Keratinocyte (primary cell): ENCODE measurements around the gene WRAP73.

Experiments
- EZH2 ChIP-seq: IDR thresholded peaks from one replicate; pipeline ENCODE4 v1.6.1; 2012; ENCODE audit warnings: inconsistent platforms, mild to moderate bottlenecking, low read length, moderate library complexity
- TF ChIP-seq, protein P1 (sequence below), 3 experiments: IDR thresholded peaks in 1 of 3; conservative IDR thresholded peaks in 1 of 3; optimal IDR thresholded peaks in 1 of 3; 2 replicates in 2 of 3; 3 replicates in 1 of 3; pipeline versions ENCODE3 to v1.5.1; 2011; ENCODE audit warnings: low read length in 3 of 3, mild to moderate bottlenecking in 3 of 3, moderate library complexity in 2 of 3, control low read depth in 1 of 3, inconsistent platforms in 1 of 3; ENCODE audit not compliant: insufficient read depth in 2 of 3; ENCODE audit errors: extremely low read depth in 1 of 3

DNA sequence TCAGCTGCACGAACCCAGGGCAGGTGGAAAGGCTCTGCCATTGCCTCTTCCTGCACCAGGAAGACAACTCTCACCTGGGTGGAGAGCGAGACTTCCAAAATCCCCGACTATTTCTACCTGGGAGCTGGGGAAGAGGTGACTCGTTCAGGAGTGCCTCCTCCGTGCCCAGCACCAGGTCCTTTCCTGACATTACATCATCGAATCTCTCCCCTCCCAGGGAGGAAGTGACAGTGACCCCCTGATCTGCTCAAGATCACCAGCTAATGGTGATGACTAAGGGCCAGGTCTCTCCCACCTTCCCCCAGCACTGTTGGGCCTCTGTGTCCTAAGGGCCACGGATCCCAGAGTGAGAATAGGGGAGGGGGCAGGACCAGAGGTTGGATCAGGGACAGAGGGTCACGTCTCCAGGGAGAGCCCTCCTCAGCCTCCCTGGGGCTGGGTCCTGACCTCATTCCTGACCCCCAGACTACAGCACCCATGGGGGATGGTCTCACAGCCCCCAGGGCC lies 45.4 kb downstream of the WRAP73 start:
- TF ChIP-seq, protein P1, sequence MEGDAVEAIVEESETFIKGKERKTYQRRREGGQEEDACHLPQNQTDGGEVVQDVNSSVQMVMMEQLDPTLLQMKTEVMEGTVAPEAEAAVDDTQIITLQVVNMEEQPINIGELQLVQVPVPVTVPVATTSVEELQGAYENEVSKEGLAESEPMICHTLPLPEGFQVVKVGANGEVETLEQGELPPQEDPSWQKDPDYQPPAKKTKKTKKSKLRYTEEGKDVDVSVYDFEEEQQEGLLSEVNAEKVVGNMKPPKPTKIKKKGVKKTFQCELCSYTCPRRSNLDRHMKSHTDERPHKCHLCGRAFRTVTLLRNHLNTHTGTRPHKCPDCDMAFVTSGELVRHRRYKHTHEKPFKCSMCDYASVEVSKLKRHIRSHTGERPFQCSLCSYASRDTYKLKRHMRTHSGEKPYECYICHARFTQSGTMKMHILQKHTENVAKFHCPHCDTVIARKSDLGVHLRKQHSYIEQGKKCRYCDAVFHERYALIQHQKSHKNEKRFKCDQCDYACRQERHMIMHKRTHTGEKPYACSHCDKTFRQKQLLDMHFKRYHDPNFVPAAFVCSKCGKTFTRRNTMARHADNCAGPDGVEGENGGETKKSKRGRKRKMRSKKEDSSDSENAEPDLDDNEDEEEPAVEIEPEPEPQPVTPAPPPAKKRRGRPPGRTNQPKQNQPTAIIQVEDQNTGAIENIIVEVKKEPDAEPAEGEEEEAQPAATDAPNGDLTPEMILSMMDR (optimal IDR thresholded peaks at IDR 0.05 in 1 of 3, IDR thresholded peaks at IDR 0.05 in 1 of 3, conservative IDR thresholded peaks at IDR 0.05 in 1 of 3; ENCODE audit: extremely low read depth in 1 of 3, insufficient read depth in 2 of 3, low read length in 3 of 3), result no peak
- no peak for TF ChIP-seq EZH2
